ENCODE measurements around the gene SLC35F4. TPM values are rescaled to one million over a fixed set of nuclear protein-coding genes. Genes with fewer than 3 reads are reported as not detected.

The SLC35F4 gene
- total RNA-seq, 1 donor from 2014 or later = not detected

- no peak for DNase-seq
- Histone ChIP-seq H3K36me3 (no peaks in the 10 kb centered on the region), H3K9me3 (no peaks in the 10 kb centered on the region), H3K4me3 (no peak overlapping the region), H3K4me1 (no peaks in the 10 kb centered on the region), H3K27ac (no peak overlapping the region), H3K27me3 (ENCODE audit: low read depth) (no peaks in the 10 kb centered on the region)
- no peak for TF ChIP-seq CTCF (IDR thresholded peaks at IDR 0.05)
- intact Hi-C loops (cut with DNase I) = no loop called here
- ATAC-seq = no peak
These were observed 206.8 kb downstream of the SLC35F4 start for GRCh38 chr14:57659052-57659451.

- H3K9me3 ChIP-seq = no peaks in the 10 kb centered on the region
- no peak for DNase-seq
- no peak for ATAC-seq
- no peaks in the 10 kb centered on the region for H3K27me3 ChIP-seq (ENCODE audit: low read depth)
- no peaks in the 10 kb centered on the region for H3K4me1 ChIP-seq
- H3K36me3 ChIP-seq = no peaks in the 10 kb centered on the region
- H3K4me3 ChIP-seq = no peak overlapping the region
- no peak overlapping the region for H3K27ac ChIP-seq
- no peak for TF ChIP-seq CTCF (IDR thresholded peaks at IDR 0.05)
- intact Hi-C loops (cut with DNase I) = no loop called here
These were observed 208.4 kb downstream of the SLC35F4 start for GRCh38 chr14:57657487-57657886.

DNA sequence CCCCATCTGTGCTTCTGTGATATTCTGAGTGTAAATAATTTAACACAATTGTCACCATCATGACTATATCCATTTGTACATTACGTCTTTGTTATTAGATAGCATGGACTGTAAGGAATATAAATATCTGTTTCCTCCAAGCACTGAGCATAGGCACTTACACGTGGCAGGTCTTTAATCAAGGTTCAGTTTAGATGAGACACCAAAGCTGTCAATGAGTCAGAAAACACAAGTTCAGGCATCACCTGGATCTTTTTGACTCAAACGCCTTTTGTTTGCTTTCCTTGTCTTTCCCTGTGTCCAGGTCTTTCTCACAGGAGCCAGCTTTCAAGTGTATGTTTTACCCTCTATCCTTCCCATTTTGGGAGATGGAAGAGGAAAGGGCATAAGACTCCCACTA lies 209.0 kb downstream of the SLC35F4 start:
- TF ChIP-seq CTCF (IDR thresholded peaks at IDR 0.05) = no peak
- no peak for DNase-seq
- no peak overlapping the region for H3K4me3 ChIP-seq
- H3K9me3 ChIP-seq = no peaks in the 10 kb centered on the region
- intact Hi-C loops (cut with DNase I) = no loop called here
- H3K36me3 ChIP-seq = no peaks in the 10 kb centered on the region
- H3K27ac ChIP-seq = no peak overlapping the region
- H3K4me1 ChIP-seq = no peaks in the 10 kb centered on the region
- no peak for ATAC-seq
- H3K27me3 ChIP-seq (ENCODE audit: low read depth) = peaks cover under 1% of the 10 kb centered on the region

DNA sequence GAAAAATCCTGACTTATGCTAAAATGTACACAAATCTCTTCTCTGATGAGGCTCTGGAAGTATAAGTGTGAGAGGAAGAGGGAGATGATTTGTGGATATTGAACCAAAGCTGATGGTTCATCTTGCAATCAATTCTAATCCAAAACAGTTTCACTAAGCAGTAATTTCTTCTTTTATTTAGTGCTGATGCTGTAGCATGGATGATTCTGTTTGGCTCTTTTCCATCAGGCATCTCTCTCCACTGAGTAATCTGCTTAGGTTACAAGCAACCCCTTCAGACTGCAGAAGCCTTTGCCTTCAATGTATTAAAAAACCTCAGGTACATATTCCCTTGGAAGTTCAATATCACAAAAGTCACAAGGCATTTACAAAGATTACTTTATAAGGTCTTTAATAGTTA lies 213.1 kb downstream of the SLC35F4 start:
- ATAC-seq (no peak), DNase-seq (no peak)
- no peak overlapping the region for H3K4me3 ChIP-seq
- H3K4me1 ChIP-seq = no peaks in the 10 kb centered on the region
- H3K27ac ChIP-seq = no peak overlapping the region
- intact Hi-C loops (cut with DNase I) = no loop called here
- TF ChIP-seq CTCF (IDR thresholded peaks at IDR 0.05) = no peak
- H3K36me3 ChIP-seq = no peaks in the 10 kb centered on the region
- no peaks in the 10 kb centered on the region for H3K9me3 ChIP-seq
- peaks cover 4% of the 10 kb centered on the region for H3K27me3 ChIP-seq (ENCODE audit: low read depth)

- Histone ChIP-seq H3K27ac (no peak overlapping the region), H3K4me3 (no peak overlapping the region), H3K27me3 (ENCODE audit: low read depth) (no peaks in the 10 kb centered on the region), H3K36me3 (no peaks in the 10 kb centered on the region), H3K9me3 (no peaks in the 10 kb centered on the region), H3K4me1 (no peaks in the 10 kb centered on the region)
- ATAC-seq = no peak
- no peak for DNase-seq
- intact Hi-C loops (cut with DNase I) = no loop called here
- no peak for TF ChIP-seq CTCF (IDR thresholded peaks at IDR 0.05)
These were observed 224.1 kb downstream of the SLC35F4 start for GRCh38 chr14:57641776-57642175.

DNA sequence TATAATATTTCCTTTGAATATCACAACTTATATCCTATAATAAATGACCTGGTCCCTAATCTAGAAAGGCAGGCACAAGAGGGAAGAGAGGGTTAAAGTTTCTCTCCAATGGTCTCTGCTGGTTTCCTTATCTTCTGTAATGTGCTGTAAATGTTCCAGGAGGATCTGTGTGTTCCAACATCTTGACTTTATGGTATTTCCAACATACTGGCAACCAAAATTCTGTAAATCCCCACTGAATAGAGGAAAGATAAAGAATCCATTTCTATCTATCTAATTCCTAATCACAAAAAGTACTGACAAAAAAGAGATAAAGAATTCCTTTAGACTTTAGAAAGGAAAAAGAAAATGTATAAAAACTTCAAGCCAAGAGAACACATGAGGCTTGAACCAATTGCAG lies 225.9 kb downstream of the SLC35F4 start:
- Histone ChIP-seq H3K27ac (no peak overlapping the region), H3K27me3 (ENCODE audit: low read depth) (no peaks in the 10 kb centered on the region), H3K4me1 (no peaks in the 10 kb centered on the region), H3K36me3 (no peaks in the 10 kb centered on the region), H3K4me3 (no peak overlapping the region), H3K9me3 (no peaks in the 10 kb centered on the region)
- ATAC-seq = no peak
- intact Hi-C loops (cut with DNase I) = no loop called here
- no peak for DNase-seq
- TF ChIP-seq CTCF (IDR thresholded peaks at IDR 0.05) = no peak

Measured in lower lobe of right lung (tissue), 2 donors.